ENCODE data around the gene SEPHS2.

SEPHS2 gene

DNA sequence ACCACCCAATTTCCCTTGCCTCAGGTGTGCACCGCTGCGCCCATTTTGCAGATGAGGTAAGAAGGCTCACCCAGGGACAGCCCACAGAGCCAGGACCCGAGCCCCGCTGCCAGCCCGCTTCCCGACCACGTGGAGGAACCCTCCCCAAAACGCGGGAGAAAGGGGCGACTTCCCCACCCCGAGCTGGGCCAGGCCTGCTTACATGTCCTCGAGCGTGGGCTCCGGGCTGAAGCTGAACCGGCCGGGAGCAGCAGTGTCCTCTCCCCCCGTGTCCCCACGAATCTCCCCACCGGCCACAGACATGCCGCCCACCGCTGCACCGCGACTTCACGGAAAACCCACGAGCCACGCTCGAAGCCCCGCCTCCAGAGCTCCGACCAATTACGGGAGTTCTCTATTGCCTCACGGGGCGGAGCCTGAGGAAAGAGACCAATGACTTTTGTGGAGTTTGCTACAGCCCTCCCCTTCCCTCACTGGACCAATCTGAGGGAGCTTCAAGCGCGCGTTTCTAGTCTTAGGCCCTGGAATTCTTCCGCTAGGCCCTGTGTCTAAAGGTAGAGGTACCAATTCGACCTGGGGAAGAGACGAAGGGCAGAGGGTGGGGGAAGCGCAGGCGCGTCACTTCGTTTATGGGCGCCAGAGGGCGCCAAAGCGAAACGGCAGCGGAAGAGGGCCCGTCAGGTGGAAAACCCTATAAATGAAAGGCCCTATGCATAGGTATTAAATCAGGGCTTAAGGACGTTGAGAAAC is 15.8 kb downstream of the SEPHS2 start, which contains the start of gene DCTPP1:
TSS of gene DCTPP1 (minus strand) at position 353 of the 750 bp plus-strand sequence. CDS start at position 303, 50 bp downstream.
- peak; percentile 90 for DNase-seq (ENCODE audit: low read depth)

DNA sequence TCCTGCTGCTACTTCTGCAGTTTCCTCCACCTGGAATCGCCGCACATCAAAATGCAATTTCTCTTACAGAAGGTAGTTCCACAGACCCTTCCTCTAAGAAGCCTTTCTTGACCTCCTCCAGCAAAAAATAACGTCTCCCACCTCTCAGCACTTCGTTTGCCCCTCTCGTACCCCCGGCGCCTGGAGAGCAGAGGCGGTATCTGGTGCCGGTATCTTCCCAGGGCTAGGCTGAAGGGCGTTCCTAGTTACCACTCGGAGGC is 16.3 kb downstream of the SEPHS2 start:
- DNase-seq (ENCODE audit: low read depth): no peak

DNA sequence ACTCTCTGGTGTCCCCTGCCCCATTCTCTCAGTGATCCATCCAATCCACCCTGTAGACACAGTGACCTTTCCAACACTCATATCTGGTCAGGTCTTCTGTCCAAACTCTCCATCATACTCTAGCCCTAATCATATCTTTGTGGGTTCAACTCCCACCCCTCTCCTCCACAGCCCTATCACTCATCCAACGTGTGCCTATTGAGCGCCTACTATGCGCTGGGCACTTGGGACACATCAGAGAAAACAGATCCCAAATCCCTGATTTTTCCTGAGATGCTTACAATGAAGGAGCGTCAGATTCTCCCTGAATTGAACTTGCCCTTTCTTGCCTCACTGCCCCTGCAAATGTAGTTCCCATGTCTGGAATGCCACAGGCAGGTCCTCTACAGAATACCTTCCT is 17.6 kb downstream of the SEPHS2 start:
- DNase-seq (ENCODE audit: low read depth): no peak

DNA sequence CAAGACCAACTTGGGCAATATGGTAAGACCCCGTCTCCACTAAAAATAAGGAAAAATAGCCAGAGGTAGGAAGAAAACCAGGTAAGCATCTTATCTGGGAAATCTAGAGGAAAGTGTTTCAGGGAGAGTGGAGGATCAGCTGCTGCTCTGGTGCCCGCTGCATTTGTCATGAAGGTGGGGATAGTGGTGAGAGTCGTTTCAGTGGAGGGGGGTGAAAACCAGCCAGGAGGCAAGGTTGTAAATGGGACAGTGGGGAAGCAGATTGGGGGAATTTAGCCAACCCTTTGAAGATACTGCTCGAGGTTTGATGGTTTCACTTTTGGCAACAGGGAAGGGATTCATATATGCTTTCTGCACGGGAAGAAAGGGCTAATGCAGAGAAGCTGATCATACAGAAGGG is 24.7 kb downstream of the SEPHS2 start:
- no peak for DNase-seq (ENCODE audit: low read depth)

GRCh38 chr16:30418350-30419181 is 27.1 kb downstream of the SEPHS2 start:
- no peak for DNase-seq (ENCODE audit: low read depth)

DNA sequence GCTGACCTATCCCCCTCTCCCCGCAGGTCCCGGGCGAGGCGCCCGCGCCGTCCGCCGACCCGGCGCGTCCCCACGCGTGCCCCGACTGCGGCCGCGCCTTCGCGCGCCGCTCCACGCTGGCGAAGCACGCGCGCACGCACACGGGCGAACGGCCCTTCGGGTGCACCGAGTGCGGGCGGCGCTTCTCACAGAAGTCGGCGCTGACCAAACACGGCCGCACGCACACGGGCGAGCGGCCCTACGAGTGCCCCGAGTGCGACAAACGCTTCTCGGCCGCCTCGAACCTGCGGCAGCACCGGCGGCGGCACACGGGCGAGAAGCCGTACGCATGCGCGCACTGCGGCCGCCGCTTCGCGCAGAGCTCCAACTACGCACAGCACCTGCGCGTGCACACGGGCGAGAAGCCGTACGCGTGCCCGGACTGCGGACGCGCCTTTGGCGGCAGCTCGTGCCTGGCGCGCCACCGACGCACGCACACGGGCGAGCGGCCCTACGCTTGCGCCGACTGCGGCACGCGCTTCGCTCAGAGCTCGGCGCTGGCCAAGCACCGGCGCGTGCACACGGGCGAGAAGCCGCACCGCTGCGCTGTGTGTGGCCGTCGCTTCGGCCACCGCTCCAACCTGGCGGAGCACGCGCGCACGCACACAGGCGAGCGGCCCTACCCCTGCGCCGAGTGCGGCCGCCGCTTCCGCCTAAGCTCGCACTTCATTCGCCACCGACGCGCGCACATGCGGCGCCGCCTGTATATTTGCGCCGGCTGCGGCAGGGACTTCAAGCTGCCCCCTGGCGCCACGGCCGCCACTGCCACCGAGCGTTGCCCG is 27.9 kb downstream of the SEPHS2 start:
- DNase-seq (ENCODE audit: low read depth): peak; percentile 71

DNA sequence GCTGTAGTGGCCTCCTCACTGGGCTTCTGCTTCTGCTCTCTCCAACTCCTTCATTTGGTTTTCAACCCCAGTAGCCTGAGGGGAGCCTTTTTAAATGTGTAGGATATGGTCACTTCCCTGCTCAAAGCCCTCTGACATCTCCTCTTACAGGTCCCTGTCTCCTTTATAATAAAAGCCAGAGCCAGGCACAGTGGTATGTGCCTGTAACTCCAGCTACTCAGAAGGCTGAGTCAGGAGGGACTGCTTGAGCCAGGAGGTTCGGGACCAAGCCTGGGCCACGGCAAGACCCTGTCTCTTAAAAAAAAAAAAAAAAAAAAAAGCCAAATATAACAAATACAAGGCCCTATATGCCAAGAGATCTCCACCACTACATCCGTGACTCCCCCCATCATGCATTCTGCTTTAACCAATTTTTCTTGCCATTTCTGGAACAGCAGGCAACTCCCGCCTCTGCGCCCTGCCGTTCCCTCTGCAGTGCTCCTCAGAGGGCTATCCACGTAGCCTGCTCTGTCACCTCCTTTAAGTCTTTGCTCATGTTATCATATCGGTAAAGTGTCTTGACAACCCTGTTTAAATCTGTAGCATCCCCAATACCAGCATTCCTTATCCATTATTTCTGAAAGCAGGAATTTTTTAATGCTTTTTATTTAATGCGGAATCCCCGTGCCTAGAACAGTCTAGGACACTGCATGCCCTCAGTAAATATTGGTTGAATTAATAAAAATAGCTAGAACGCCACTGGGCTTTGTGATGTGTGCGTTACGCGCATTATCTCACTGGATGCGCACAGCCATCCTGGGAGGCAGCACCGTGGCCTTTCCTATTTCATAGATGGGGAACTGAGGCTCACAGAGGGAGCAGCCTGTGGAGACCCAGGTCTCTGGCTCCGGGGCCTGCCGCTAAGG is 28.8 kb downstream of the SEPHS2 start:
- DNase-seq (ENCODE audit: low read depth): no peak

DNA sequence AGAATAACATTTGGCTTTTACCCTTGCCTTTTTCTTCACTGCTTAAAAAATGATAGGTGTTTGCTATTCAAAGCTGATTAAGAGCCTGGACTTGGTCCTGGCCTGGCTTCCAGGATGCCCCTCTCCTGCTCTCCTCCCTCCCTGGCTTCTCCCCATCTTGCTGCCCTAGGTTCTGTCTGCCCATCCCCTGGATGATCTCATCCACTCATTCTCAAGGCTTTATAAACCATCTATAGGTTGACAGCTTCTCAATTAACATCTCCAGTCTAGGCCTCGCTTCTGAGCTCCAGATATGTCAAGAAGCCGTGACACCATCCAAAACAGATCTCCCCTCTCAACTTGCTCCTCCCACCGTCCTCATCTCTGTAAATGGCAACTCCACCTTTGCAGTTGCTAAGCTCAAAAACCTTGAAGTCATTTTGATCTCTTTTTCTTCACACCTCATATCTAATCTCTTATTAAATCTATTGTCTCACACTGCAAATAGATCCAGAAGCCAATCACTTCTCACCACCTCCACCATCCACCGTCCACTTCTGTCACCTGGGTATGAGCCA is 29.5 kb downstream of the SEPHS2 start:
- no peak for DNase-seq (ENCODE audit: low read depth)

DNA sequence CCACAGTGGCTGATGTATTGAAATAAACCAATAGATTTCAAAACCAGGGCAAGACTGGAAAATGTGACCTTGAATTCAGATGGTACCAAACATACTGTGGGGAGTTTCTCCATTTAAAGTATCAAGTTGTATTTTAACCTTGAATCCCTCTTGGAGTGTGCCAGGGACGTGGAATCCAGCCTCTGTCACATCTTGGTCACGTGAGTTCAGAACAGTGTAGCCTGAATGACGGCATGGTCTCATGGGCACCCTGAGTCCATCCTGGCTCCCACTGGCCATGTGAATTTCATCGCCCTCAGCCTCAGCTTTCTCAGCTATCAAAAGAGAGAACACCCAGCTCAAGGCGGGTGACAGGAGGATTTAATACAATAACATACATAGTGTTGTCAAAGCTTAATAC is 31.5 kb downstream of the SEPHS2 start:
- DNase-seq (ENCODE audit: low read depth): no peak

- DNase-seq (ENCODE audit: low read depth): no peak
These were observed 32.4 kb downstream of the SEPHS2 start for GRCh38 chr16:30413112-30413806.

DNA sequence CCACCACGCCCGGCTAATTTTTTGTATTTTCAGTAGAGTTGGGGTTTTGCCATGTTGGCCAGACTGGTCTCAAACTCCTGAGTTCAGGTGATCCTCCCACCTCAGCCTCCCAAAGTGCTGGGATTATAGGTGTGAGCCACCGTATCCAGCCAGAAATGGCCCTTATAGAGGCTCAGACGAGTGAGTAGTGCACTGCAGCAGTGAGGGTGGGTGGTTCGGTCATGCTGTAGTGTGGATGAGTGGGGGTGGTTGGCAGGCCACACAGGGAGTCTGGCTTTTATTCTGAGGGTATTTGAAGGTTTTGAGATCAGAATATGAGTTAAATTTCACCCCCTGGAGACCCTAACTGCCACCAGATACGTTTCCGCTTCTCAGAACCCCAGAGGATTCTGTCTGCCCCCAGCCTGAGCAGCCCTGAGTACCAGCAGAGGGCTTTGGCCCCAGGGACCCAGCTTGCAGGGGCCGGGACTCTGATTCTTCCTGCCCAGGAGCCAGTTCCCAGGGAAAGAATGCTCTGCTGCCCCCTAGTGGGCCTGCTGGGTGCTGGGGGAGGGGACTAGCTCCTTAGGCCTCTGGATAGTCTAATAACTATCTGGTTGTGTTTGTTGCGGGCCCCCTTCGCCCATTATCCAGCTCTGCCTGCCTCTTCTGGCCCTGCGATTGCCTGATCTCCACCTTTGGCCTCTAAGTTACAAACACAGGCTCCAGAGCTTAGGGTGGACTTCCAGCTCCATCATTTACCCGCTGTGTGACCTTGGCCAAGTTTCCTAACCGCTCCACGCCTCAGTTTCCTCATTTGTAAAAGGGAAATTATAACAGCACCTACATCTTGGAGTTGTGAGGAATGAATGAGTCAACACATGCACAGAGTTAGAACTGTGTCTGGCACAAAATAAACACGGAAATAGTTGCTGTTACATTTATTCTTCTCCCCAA is 36.3 kb downstream of the SEPHS2 start:
- peak; percentile 93 for DNase-seq (ENCODE audit: low read depth)

GRCh38 chr16:30407804-30408534 is 37.7 kb downstream of the SEPHS2 start:
- DNase-seq (ENCODE audit: low read depth): no peak

- peak; percentile 88 for DNase-seq (ENCODE audit: low read depth)
These were observed 38.4 kb downstream of the SEPHS2 start, which contains the start of gene ZNF771 for GRCh38 chr16:30407102-30407803. Gene ZNF771, plus strand, starts transcription at chr16:30407606. Its CDS starts 448 bp downstream, at chr16:30408054.

DNA sequence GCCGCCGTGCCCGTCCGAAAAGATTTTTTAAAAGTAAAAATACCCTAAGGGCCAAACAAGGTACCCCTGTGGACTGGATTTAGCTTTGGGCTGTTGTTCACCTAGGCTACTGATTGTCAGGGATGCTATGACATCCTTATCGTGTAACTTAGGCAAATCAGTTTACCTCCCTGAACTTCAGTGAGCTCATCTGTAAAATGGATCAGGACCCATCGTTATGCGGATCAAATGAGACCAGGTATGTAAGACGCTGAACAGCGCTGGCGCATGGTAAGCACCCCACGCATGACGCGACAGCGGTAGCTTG is 38.9 kb downstream of the SEPHS2 start:
- DNase-seq (ENCODE audit: low read depth): no peak

DNA sequence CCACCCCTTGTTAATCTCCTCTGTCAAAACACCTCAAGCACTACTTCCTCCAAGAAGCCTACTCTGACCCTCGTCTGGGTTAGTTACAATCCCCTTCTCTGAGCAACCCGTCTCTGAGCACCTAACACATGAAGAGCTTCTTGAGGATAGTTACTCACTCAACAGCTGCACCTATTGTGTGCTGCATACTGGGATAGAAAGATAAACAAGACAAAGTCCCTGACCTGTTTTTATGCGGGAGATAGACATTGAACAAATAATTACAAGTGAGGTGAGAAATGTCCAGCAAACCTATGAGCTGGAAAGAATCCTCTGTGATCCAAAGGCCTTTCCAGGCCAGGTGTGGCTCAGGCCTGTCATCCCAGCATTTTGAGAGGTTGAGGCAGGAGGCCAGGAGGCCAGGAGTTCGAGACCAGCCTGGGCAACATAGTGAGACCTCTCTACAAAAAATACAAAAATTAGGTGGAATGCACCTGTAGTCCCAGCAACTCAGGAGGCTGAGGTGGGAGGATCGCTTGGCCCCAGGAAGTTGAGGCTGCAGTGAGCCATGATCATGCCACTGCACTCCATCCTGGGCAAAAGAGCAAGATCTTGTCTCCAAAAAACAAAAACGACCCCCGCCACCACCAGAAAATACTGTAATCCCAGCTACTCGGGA is 43.8 kb downstream of the SEPHS2 start:
- no peak for DNase-seq (ENCODE audit: low read depth)

DNA sequence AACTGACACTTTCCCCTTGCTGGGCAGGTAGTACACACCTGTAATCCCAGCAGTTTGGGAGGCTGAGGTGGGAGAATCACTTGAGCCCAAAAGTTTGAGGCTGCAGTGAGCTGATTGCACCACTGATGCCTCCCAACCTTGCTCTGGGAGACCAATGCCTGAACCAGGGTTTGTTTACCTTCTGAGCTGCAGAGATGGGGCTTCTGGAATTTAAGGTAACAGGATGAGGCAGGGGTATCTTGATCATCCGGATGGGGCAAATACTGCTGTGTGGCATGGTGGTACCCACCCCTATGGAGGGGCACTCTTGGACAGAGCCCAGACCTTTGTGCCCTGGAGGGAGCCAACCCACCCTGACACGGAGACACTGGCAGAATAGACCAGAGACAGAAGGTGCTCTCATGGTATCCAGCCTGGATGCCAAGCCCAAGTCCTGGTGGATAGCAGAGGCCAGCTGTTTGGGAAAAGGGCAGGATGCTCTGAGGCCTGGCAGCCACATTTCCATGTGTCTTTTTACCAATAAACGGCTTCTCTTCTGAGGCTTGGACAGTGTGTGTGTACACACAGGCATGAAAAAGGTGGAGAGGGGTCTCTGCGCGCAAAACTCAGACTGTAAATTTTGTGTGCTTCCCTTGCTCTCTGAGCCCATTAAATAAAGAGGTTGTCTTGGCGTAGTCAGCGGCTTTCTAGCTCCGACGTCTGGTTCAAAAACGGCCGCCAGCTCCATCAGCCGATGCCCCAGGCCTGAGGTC is 46.1 kb downstream of the SEPHS2 start:
- DNase-seq (ENCODE audit: low read depth): no peak
